Limb (tissue), 2 donors: Measurements from ENCODE around the gene PHLDA1.

Experiments used
- DNase-seq, 2 donors: peaks; one replicate each; pipeline ENCODE4 v3.0.0-alpha.2; 2016; ENCODE audit errors: extremely low spot score in 2 of 2

Gene PHLDA1

GRCh38 chr12:76031414-76032042 lies at the start of gene PHLDA1:
PHLDA1 (minus strand) TSS chr12:76031776.
- DNase-seq, result peak; percentile 92 to 94

- no peak for DNase-seq
These were observed 49.3 kb upstream of the PHLDA1 start for GRCh38 chr12:76080729-76081415.

- no peak for DNase-seq
These were observed 48.6 kb upstream of the PHLDA1 start for GRCh38 chr12:76080017-76080728.

GRCh38 chr12:76078748-76079147 lies 47.2 kb upstream of the PHLDA1 start:
- DNase-seq, result no peak

GRCh38 chr12:76075448-76075847 lies 43.9 kb upstream of the PHLDA1 start:
- no peak for DNase-seq

GRCh38 chr12:76074701-76075336 lies 43.2 kb upstream of the PHLDA1 start:
- no peak for DNase-seq

GRCh38 chr12:76073561-76073960 lies 42.0 kb upstream of the PHLDA1 start:
- DNase-seq, result no peak

GRCh38 chr12:76072568-76072967 lies 41.0 kb upstream of the PHLDA1 start:
- DNase-seq, result no peak

GRCh38 chr12:76069339-76069738 lies 37.8 kb upstream of the PHLDA1 start:
- no peak for DNase-seq

- no peak for DNase-seq
These were observed 34.3 kb upstream of the PHLDA1 start for GRCh38 chr12:76065917-76066316.

GRCh38 chr12:76064904-76065303 lies 33.3 kb upstream of the PHLDA1 start:
- DNase-seq, result no peak

- DNase-seq, result no peak
These were observed 28.5 kb upstream of the PHLDA1 start for GRCh38 chr12:76060111-76060510.

- DNase-seq, result no peak
These were observed 25.8 kb upstream of the PHLDA1 start for GRCh38 chr12:76057326-76057725.

GRCh38 chr12:76055393-76055792 lies 23.8 kb upstream of the PHLDA1 start:
- DNase-seq, result no peak

GRCh38 chr12:76049575-76050251 lies 18.1 kb upstream of the PHLDA1 start:
- no peak for DNase-seq

GRCh38 chr12:76047742-76048141 lies 16.2 kb upstream of the PHLDA1 start:
- DNase-seq, result no peak

- no peak for DNase-seq
These were observed 15.5 kb upstream of the PHLDA1 start for GRCh38 chr12:76047060-76047459.

- no peak for DNase-seq
These were observed 11.8 kb upstream of the PHLDA1 start for GRCh38 chr12:76043377-76043776.

GRCh38 chr12:76042147-76042546 lies 10.6 kb upstream of the PHLDA1 start:
- DNase-seq, result no peak

GRCh38 chr12:76041406-76041805 lies 9.8 kb upstream of the PHLDA1 start:
- DNase-seq, result no peak

GRCh38 chr12:76040461-76040860 lies 8.9 kb upstream of the PHLDA1 start:
- DNase-seq, result no peak

GRCh38 chr12:76038176-76038575 lies 6.6 kb upstream of the PHLDA1 start:
- DNase-seq, result no peak
